Mononuclear cell (primary cell): ENCODE data around the gene PKD2. TPM values are rescaled to one million over a fixed set of nuclear protein-coding genes. Genes with fewer than 3 reads are reported as not detected.
A peak's percentile ranks its signal among the peaks of the same experiment; 100 is the strongest.
"Not testable (repeated sequence)": the region's sequence is repeated elsewhere in the genome, so short reads cannot be mapped to it uniquely, and the experiment has no call there.

ENCODE experiments used
- H3K27me3 ChIP-seq: 2 replicates; pipeline ENCODE4 v1.6.0; 2011; ENCODE audit warnings: low read length, control low read depth; ENCODE audit not compliant: insufficient read depth
- H3K4me1 ChIP-seq: 2 replicates; pipeline ENCODE4 v1.5.1; 2011; ENCODE audit warnings: mild to moderate bottlenecking, low read length, control low read depth; ENCODE audit not compliant: insufficient read depth
- H3K4me3 ChIP-seq: 2 replicates; pipeline ENCODE4 v1.5.1; 2011; ENCODE audit warnings: mild to moderate bottlenecking, low read length, moderate library complexity
- H3K9me3 ChIP-seq: 2 replicates; pipeline ENCODE4 v1.5.1; 2011; ENCODE audit warnings: low read depth, mild to moderate bottlenecking, control low read depth, low read length
- total RNA-seq: library from RNA; depleted of rRNA; stranded (reverse); fragments of >200 nt; gene quantifications from one replicate; pipeline ENCODE4 v1.2.3, GENCODE V29; 2012

Gene PKD2
- total RNA-seq, 1 donor = 8.0 TPM

DNA sequence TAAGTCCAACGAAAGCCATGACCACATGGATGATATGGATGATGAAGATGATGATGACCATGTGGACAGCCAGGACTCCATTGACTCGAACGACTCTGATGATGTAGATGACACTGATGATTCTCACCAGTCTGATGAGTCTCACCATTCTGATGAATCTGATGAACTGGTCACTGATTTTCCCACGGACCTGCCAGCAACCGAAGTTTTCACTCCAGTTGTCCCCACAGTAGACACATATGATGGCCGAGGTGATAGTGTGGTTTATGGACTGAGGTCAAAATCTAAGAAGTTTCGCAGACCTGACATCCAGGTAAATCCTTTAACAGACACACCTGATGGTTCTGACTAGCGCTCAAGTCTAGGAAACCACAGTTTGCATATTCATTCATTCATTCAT lies 25.9 kb upstream of the PKD2 start:
- H3K4me3 ChIP-seq = no peak overlapping the region

DNA sequence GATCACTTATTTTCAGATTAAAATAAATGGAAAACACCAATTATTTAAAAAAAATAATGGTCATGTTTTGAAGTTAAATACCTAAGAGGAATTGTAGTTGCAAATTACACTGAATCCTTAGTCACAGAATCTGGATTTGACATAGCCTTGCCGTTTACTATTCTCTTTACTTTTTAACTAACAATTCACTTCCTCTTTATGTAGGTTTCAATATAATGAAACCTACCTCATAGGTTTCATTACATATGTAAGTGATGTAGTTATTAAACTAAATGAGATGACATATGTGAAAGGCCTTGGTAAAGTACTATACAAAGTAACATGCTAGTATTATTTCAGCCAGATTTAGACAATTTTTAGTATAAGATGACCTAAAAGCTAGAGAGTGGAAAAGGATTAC lies 25.4 kb upstream of the PKD2 start:
- no peak overlapping the region for H3K4me3 ChIP-seq
- no peaks in the 10 kb centered on the region for H3K9me3 ChIP-seq
- no peaks in the 10 kb centered on the region for H3K4me1 ChIP-seq
- H3K27me3 ChIP-seq = peaks cover 9% of the 10 kb centered on the region

More for the DNA sequence above, 25.9 kb upstream of the PKD2 start:
- no peaks in the 10 kb centered on the region for H3K4me1 ChIP-seq
- no peaks in the 10 kb centered on the region for H3K9me3 ChIP-seq
- H3K27me3 ChIP-seq = peaks cover 14% of the 10 kb centered on the region

DNA sequence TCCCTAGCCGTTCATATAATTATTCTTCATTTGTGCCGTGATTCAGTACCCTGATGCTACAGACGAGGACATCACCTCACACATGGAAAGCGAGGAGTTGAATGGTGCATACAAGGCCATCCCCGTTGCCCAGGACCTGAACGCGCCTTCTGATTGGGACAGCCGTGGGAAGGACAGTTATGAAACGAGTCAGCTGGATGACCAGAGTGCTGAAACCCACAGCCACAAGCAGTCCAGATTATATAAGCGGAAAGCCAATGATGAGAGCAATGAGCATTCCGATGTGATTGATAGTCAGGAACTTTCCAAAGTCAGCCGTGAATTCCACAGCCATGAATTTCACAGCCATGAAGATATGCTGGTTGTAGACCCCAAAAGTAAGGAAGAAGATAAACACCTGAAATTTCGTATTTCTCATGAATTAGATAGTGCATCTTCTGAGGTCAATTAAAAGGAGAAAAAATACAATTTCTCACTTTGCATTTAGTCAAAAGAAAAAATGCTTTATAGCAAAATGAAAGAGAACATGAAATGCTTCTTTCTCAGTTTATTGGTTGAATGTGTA lies 24.9 kb upstream of the PKD2 start:
- no peaks in the 10 kb centered on the region for H3K4me1 ChIP-seq
- H3K27me3 ChIP-seq = peaks cover 4% of the 10 kb centered on the region
- no peak overlapping the region for H3K4me3 ChIP-seq
- H3K9me3 ChIP-seq = no peaks in the 10 kb centered on the region

DNA sequence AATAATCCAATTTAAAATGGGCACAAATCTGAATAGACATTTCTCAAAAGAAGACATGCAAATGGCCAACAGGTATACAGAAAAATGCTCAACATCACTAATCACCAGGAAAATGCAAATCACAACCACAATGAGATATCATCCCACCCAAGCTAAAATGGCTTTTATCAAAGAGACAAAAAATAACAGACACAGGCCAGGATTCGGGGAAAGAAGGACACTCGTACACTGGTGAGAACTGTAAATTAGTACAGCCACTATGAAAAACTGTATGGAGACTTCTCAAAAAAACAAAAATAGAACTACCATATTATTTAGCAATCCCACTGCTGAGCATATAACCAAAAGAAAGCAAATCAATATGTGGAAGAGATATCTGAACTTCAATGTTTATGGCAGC lies 23.4 kb upstream of the PKD2 start:
- Histone ChIP-seq H3K9me3 (no peaks in the 10 kb centered on the region), H3K27me3 (no peaks in the 10 kb centered on the region), H3K4me3 (no peak overlapping the region), H3K4me1 (no peaks in the 10 kb centered on the region)

DNA sequence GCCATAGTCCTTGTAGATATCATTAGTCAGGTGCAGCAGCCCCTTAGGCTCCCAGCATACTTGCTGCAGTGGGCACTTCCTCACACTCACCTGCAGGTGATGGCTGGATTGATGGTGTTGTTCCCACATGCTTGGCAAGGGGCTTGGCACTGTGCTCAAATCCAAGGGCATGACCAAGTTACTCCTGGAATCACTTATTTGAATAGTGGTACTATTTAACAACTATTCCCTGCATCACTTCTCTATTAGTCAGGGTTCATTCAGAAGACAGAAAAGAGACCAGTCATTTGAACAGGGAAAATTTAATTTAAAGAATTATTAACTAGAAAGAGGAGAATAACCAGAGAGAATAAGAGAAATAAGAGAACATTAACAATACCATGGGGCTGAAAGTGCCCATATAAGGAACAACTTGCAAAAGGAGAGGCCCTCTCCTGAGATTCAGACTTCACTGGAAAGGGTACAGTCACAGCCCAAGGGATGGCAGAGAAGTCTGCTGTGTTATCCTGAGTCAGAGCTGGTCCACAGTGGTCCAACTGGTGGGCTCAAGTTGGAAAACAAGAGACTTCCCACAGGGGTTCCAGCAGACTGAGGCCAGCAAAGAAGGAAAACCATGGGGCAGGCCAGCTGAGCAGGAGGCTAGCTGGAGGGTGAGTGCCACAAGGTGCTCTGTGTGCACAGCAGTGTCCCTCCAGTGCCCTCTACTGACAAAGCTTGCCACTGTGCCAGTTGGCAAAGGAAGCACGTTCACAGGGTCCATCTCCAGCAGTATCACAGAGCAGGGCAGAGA lies 22.1 kb upstream of the PKD2 start:
- Histone ChIP-seq H3K4me3 (no peak overlapping the region), H3K9me3 (no peaks in the 10 kb centered on the region), H3K27me3 (no peaks in the 10 kb centered on the region), H3K4me1 (no peaks in the 10 kb centered on the region)

DNA sequence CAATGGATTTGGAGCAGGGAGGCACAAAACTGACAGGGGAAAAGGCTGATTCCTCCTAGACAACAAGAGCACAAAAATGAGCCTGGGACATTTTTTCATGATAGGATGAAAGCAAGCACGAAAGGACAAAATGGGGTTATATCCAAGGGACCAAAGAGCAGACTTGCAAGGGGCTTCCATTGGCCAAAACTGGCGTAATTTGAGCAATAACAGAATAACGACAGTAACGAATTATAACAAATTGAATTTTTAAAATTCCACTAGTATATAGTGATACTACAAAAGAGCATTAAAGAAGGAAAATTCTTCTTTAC lies 21.6 kb upstream of the PKD2 start:
- Histone ChIP-seq H3K9me3 (no peaks in the 10 kb centered on the region), H3K4me3 (no peak overlapping the region), H3K27me3 (no peaks in the 10 kb centered on the region), H3K4me1 (no peaks in the 10 kb centered on the region)

DNA sequence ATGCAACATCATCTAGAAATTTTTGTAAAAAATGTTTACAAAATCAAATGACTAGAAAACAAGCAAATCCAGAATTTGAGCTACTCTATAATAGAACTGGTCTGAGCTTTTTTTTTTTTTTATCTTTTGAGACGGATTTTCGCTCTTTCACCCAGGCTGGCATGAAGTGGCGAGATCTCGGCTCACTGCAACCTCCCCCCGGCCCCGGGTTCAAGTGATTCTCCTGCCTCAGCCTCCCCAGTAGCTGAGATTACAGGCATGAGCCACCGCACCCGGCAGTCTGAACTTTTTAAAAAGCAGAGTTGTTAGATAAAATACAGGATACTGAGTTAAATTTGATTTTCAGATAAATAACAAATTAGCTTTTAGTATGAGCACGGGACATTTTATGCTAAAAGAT lies 20.9 kb upstream of the PKD2 start:
- no peak overlapping the region for H3K4me3 ChIP-seq
- no peaks in the 10 kb centered on the region for H3K4me1 ChIP-seq
- no peaks in the 10 kb centered on the region for H3K27me3 ChIP-seq
- H3K9me3 ChIP-seq = no peaks in the 10 kb centered on the region

DNA sequence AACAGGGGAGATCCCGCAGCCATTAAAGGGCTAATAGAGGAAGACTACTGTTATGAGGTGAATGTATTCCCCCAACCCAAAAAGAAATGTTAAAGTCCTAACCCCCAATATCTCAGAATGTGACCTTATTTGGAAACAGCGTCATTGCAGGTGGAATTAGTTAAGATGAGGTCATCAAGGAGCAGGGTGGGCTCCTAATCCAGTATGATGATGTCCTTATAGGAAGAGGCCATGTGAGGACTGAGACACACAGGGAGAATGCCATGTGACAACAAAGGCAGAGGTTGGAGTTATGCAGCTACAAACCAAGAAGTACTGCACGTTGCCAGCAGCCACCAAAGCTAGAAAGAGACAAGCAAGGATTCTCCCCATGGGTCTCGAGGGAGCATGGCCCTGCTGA lies 17.7 kb upstream of the PKD2 start:
- no peaks in the 10 kb centered on the region for H3K27me3 ChIP-seq
- H3K9me3 ChIP-seq = no peaks in the 10 kb centered on the region
- no peaks in the 10 kb centered on the region for H3K4me1 ChIP-seq

DNA sequence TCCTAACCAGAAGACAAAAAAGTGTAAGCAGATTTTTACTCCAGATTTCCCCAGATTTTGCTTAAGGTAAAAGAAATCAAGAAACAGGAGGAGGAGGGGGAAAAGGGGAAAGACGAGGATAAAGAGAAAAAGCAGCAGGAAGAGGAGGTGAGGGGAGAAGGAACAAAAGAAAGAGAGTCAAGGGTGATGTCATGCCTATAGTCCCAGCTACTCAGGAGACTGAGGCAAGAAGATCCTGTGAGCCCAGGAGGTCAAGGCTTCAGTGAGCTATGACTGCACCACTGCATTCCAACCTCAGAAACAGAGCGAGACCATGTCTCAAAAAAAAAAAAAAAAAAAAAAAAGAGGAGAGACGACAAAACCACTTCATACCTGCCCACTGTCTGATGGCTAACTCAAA lies 12.0 kb upstream of the PKD2 start:
- H3K27me3 ChIP-seq = peaks cover 3% of the 10 kb centered on the region
- no peaks in the 10 kb centered on the region for H3K4me1 ChIP-seq
- H3K9me3 ChIP-seq = no peaks in the 10 kb centered on the region
- no peak overlapping the region for H3K4me3 ChIP-seq

More for the DNA sequence above, 17.7 kb upstream of the PKD2 start:
- no peak overlapping the region for H3K4me3 ChIP-seq

DNA sequence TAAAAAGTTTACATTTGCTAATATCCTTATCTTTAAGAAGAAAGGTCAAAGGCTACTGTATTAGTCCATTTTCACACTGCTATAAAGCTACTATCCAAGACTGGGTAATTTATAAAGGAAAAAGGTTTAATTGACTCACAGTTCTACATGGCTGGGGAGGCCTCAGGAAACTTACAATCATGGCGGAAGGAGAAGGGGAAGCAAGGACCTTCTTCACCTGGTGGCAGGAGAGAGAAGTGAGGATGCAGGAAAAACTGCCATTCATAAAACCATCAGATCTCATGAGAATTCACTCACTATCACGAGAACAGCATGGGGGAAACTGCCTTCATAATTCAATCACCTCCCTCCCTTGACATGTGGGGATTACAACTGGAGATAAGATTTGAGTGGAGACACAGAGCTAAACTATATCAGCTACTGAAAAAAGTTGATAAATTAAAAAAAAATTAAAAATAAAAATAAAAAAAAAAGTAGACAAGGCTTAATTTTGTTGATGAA lies 8.2 kb upstream of the PKD2 start:
- not testable (repeated sequence) for H3K4me3 ChIP-seq, H3K4me1 ChIP-seq, H3K27me3 ChIP-seq, H3K9me3 ChIP-seq

DNA sequence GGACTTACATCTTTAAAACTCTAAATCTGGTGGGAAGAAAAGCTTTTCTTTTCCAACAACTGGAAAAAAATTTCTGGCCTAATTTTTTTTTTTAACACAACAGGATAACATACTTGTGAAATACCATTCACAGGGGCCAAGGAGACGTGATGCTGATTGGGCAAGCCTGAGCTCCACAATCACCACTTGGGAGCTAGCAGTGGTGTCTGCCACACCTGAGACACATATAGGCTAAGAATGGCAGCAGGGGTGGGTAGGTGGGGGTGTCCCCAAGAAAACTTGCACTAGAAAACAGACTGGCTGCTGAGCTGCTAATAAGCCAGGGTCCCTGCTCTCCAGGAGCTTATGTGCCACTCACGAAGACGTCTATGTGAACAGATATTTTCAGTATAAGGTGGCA lies 5.6 kb upstream of the PKD2 start:
- H3K4me3 ChIP-seq = no peak overlapping the region
- H3K4me1 ChIP-seq = peaks cover under 1% of the 10 kb centered on the region
- H3K27me3 ChIP-seq = peaks cover 3% of the 10 kb centered on the region
- no peaks in the 10 kb centered on the region for H3K9me3 ChIP-seq

DNA sequence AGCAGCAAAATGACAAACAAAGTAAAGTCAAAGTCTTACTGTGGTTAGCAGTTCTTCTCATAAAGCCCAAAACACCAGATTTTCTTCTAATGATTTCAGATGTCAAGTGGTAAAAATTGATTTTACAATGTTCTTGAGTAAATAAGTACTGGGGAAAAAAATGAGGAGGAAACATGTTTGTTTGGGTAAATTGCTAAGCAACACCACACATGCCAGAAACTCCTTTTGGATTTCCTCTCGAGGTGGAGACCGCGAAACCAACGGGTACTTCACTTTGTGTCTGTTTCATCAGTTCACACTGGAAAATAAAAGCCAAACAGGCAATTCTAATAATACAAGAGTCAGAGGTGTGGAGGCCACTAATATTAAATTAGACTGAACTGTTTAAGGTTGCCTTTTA lies 4.6 kb upstream of the PKD2 start:
- Histone ChIP-seq H3K27me3 (no peaks in the 10 kb centered on the region), H3K9me3 (no peaks in the 10 kb centered on the region), H3K4me1 (peaks cover 5% of the 10 kb centered on the region), H3K4me3 (no peak overlapping the region)

DNA sequence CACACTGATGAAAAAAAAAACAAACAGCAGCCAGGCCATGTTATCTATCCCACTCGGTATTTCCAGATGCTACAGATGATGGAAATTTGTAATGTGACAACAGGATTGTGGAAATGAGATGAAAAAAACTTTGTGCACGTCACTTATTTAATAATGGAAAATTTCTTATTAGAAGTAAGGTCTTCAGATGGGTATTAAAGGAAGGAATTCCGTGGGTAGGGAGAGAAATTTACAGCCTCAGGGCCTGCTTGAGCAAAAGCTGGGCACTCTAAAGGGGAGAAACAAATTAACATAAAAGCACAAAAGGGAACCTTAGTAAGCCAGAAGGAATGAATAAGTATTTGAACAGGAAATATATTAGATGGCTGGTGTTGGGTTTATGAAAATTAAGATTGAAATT lies 4.2 kb upstream of the PKD2 start:
- no peaks in the 10 kb centered on the region for H3K27me3 ChIP-seq
- no peak overlapping the region for H3K4me3 ChIP-seq

DNA sequence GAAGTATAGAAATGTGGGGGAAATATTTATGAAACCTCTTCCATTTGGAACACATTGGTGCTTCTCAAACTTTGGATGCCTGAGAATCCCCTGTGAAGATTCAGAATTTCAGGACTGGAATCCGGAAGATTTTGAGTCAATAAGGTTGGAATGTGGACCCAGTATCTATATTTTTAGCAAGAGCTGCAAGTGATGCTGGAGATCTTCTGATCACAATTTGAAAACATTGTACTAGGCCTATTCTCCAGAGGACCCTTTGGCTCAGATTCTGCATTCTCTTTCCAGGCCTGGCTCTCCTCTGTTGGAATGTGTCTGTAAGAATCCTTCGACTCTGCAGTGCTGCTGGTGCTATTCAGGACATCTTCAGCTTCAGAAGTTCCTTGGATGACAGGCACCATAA lies 2.4 kb upstream of the PKD2 start:
- peaks cover 14% of the 10 kb centered on the region for H3K4me1 ChIP-seq
- no peaks in the 10 kb centered on the region for H3K9me3 ChIP-seq
- no peak overlapping the region for H3K4me3 ChIP-seq
- H3K27me3 ChIP-seq = no peaks in the 10 kb centered on the region

More for the DNA sequence above, 4.2 kb upstream of the PKD2 start:
- Histone ChIP-seq H3K9me3 (no peaks in the 10 kb centered on the region), H3K4me1 (peaks cover 5% of the 10 kb centered on the region)

DNA sequence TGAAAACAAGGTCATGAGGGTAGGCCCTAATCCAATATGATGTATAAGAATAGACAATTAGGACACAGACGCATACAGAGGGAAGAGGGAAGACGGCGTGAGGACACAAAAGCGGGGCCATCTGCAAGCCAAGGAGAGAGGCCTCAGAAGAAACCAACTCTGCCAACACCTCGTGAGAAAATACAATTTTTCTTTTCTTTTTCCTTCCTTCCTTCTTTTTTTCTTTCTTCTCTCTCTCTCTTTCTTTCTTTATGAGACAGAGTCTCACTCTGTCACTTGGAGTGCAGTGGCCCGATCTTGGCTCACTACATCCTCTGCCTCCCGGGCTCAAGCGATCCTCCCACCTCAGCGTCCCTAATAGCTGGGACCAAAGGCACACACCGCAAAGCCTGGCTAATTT lies 1.5 kb upstream of the PKD2 start:
- peaks cover 23% of the 10 kb centered on the region for H3K4me1 ChIP-seq
- H3K27me3 ChIP-seq = no peaks in the 10 kb centered on the region
- H3K9me3 ChIP-seq = no peaks in the 10 kb centered on the region
- no peak overlapping the region for H3K4me3 ChIP-seq

DNA sequence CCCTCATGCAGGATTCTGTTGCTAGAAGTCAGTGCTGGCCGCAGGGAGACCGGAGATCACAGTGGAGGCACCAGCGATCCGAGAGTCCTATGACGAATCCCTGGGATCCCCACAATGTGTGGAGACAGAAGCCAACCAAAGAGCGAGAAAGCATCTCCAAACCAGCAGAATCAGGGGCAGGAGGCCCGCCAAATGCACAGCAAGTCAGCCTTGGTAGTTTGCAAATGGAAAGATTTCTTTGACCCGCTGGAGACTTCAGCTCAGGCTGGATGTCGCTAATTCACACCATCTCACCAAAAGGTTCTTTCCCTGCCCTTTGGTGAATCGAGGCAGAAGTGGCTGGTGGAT lies 505 bp upstream of the PKD2 start:
- no peaks in the 10 kb centered on the region for H3K27me3 ChIP-seq
- H3K4me1 ChIP-seq = peaks cover 28% of the 10 kb centered on the region
- H3K4me3 ChIP-seq = peak overlapping the region; percentile 62
- no peaks in the 10 kb centered on the region for H3K9me3 ChIP-seq
